NCI-H345 treated with DMSO at 0.1 percent for 48 hours (cell line): ENCODE measurements around the gene SLC38A1.
"Not testable (repeated sequence)": the region's sequence is repeated elsewhere in the genome, so short reads cannot be mapped to it uniquely, and the experiment has no call there.

ENCODE experiments used
- DNase-seq: peaks from one replicate; lab custom pipeline; 2025; ENCODE audit not compliant: unreplicated experiment; lab: John Stamatoyannopoulos, UW

SLC38A1 gene

DNA sequence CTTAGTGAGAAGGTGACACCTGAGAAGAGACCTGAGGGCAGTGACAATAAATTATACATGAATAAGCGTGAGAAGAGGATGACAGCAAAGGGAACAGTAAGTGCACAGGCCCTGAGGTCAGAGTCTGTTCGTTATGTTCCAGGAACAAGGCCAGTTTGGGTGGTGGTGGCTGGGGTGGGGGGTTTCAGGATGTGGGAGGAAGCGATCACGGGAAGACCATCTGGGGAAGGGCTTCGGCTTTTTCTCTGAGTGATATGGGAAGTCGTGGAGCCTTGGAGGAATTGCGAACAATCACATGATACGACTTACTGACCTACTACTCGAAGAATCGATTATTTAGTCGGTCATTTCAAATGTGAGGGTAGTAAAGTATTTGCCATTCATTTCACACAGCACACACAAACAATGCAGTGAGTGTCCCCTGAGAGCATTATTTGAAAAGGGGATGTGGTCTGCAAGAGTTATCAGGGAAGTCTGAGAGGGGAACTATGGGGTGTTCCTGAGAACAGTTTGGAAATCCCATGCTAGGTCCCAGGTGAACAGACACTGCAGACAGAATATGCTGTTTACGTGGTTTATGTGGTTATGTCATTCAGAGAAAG is 94.7 kb downstream of the SLC38A1 start:
- DNase-seq = no peak

DNA sequence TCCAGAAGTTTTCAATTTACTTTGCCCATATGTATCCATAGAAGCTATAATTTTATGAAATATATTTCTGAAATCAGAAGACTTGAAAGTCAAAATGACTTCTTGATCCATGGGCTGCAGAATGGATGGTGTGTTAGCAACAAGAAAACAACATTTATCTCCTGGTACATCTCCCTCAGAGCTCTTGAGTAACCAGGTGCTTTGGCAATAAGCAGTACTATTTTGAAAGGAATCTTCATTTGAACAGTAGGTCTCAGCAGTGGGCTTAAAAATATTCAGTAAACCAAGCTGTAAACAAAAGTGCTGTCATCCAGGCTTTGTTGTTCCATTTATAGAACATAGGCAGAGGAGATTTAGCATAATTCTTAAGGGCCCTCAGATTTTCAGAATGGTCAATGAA is 100.4 kb downstream of the SLC38A1 start:
- no peak for DNase-seq

DNA sequence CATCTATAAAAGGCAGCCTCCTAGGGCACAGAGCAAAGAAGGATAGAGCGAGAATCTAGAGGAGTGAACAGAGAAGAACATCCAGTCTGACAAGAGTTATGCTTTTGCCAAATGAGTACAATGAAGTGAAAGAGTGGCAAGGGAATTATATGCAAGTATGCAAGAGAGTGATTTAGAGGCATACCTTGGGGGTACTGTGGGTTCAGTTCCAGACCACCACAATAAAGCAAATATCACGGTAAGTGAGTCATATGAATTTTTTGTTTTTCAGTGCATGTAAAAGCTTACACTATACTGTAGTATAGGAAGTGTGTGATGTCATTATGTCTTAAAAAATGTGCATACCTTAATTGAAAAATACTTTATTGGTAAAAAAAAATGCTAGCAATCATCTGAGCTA is 101.4 kb downstream of the SLC38A1 start:
- DNase-seq = no peak

DNA sequence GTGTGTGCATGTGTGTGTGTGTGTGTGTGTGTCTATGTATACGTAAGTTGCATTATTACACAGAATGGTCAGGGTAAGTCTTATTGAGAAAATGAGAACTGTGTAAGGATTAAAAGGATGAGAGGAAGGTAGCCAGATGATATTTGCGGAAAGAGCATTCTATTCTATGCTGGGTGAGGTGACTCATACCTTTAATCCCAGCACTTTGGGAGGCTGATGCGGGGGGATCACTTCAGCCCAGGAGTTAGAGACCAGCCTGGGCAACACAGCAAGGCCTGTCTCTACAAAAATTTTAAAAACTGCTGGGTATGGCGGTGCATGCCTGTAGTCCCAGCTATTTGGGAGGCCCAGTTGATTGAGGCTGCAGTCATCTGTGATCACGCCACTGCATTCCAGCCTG is 103.7 kb downstream of the SLC38A1 start:
- no peak for DNase-seq

DNA sequence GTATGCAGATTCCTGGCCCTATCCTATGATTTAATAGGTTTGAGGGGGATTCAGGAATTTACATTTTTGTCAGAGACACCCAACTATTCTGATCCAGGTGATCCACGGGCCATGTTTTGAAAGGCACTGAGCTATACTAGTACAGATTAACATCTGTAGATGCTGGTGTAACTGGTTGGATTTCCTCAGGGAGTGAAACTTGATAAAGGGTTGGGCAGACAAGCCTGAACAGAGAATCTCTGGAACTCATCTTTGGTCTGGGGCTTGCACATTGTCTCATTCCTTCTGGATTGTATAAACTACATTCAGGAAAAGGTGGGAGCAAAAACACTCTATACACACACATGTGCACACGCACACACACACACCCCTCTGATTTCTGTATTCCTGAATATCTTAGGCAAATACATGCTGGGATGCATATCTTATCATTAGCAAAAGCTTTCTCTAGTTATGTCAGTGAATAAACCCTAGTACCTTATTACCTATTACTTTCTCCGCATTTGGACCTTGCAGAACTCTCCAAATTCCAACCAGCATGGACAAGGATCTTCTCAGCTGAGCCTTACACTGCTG is 104.6 kb downstream of the SLC38A1 start:
- no peak for DNase-seq

DNA sequence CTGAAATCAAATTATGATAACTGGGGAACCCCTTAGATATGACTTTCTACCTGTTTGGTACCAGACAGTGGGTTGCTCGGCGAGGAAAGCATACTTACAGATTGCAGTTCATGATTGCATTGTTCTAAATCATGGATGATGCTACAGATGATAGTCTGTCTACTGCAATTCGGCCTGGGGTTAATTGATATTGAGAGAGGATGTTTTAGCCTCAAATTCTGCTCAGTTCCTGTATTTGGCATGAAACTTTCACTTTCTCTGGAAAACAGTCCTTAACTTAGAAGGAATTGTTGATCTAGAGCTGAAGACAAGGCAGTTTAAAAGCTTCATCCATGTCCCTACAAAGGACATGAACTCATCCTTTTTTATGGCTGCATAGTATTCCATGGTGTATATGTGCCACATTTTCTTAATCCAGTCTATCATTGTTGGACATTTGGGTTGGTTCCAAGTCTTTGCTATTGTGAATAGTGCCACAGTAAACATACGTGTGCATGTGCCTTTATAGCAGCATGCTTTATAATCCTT is 106.2 kb downstream of the SLC38A1 start:
- DNase-seq = not testable (repeated sequence)

DNA sequence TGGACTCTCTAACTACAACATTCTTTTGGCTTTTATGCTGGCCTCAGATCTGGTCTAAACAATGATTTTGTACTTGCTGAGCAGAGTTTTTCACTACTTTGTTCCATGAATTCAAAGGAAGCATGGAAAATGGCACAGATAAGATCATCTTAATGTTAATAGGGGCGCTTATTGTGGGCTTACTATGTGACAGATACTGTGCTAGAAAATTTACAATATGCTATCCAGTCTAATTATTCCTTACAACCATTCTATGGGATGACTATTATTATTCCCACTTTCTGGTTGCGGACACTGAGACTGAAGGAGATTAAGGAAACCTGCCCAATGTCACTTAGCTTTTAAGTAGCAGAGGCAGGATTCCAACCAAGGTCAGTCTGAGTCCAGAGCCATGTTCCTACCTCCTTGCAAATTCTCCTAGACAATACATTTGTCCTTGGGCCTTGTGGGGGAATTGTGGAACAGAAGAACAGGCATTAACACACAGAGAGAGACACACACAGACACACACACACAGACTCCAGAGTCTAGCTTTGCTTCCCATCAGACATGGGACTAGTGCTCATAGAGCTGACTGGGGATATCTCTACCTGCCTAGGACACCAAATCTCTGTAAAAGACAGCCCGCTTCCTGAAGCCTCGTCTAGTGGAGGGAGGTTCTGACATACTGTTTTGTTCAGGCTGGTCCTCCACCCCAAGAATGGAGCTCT is 107.7 kb downstream of the SLC38A1 start:
- no peak for DNase-seq

DNA sequence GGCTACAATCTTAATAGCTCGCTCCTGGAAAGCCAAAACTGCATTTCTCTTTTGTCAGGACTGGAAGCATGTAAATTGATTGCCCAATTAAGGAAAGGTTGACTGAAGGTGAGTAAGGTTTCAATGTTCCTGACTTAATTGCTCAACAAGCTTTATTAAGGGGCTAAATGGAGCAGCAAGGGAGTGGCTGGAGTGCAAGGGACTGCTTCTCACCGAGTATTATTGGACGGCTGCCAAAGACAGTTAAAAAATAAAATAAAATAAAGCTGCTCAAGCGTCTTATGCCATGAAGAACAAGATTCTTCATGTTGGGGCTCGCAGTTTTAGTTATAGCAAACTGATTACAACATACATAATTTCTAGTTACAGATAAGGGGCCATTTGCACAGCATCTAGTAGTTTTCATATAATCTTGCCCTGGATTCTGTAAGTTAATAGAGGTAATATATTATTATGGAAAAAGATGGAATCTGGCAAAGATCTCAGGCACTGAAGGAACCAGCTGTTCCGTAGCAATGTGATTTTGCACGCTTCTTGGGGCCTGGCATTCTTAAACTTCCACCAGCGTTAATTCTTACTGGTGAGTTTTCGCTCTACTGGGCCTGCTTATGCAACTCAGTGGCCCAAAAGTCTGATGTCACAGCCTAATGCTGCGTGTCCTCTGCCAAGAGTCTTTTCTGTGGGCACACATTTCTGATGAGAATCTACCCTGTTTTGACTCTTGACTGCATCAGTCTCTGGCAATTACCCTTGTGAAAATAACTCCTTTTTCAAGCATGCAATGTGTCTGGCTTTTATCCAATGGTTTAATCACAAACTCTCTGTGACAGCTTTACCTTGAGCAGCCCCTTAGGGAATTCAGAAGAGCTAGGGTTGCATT is 108.5 kb downstream of the SLC38A1 start:
- no peak for DNase-seq

DNA sequence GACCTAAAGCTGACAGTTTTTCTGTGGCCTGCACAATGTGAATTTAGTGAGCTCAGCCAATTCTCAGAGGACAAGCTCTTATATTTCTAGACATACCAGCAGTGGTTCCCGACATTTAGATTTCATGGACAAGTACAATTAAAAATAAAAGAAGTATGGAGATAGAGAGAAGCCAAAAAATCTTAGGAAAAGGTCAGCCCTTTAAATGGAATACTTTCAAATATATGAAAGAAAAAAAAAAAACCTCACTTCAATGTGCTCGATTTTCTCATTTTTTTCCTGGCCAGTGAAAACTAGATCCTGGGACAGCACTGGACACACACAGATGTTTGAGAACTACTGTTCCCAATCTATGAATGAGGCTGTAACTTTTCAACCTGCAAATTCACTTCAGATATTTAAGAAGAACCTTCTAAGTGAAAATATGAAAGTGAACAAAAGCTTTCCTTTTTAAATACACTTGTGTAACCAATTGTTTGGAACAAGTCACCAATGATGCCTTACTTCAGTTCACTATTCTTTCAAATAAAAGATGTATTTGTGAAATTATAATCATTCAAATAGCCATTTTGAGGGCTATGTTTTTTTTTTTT is 109.4 kb downstream of the SLC38A1 start:
- DNase-seq = no peak

DNA sequence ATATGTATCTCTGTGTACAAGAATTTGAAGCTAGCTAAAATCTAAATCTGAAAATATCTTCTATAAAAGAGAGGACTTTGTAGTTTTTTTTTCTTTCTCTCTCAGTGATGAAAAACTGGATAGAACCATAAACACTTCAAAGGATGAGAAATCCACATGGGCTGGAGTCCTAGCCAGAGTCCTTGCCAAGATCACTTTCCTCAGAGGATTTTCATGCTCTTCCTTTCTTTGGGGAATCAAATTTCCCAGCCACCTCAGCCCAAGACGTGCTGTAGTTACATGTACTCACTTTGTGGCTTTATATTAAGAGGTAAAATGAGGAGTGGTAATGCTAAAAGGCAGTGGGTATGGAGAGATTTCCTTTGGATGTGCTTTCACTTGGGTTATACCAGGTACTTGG is 110.3 kb downstream of the SLC38A1 start:
- DNase-seq = no peak

DNA sequence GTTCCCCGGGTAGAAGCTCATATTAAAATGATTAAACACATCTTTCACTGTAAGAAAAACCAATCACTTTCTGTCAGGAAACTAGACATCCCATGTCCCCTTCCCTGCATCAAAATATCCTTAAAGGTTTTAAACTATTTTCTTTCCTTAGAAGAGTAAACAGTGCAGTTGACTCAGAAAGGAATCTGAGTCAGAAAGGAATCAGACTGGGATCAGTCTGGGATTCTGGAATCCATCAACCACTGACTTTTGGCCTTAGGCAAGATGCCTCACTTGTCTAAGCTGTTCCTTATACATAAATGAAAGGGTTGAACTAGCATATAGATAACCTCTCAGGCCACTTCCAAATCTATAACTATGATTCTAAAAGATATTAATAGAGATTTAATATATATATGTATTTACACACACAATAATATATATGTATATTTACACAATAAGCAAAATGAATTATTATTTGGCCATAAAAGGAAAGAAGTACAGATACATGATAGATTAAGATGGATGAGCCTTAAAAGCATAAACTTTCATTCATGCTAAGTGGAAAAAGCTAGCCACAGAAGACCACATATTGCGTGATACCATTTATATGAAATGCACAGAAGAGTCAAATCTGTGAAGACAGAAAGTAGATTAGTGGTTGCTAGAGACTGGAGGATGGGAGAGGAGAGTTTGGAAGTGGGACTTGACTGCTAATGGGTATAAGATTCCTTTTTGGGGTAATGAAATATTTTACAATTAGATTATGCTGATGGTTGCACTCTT is 114.4 kb downstream of the SLC38A1 start:
- DNase-seq = no peak

DNA sequence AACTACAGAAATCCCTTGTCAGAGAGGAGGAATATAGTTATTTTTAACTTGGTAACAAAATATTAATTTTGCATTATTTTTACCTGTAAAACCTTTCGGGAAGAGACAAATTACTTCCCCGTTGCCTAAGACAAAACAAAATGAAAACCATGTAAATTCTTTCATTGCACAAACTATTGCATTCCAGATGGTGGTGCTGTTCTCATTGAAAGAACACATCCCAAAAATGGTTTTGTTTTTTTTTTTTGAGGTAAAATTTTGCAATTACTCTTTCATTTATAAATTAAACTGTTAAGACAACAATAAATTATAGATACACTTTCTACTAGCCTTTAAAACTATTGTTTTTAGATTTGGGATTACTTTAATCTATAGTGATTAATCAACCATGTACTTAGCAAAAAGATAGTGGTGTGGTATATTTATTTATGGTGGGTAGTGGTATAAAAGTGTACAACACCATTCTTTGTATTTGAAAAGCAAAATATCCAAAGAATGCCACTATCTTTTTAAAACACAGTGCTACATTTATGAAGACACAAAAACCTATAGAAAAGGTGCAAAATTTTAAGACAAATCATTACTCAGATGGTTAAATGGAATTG is 115.5 kb downstream of the SLC38A1 start:
- no peak for DNase-seq

DNA sequence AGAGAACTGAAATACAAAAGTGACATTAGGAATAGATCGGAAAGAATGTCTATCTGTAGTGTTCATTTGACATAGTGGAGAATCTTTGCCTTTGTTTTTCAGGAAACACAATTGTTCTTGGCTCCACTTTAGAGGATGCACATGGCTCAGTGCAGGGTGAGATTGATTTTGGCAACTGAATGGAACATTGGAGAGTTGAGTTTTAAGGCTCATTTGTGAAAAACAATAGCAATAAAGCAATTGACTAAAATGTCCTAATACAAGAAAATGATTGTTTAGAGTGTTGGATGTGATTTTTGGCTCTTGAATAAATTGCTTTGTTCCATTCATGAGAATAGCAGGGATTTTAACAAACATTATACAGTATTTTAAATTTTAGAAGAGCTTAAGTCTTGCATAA is 116.4 kb downstream of the SLC38A1 start:
- no peak for DNase-seq

DNA sequence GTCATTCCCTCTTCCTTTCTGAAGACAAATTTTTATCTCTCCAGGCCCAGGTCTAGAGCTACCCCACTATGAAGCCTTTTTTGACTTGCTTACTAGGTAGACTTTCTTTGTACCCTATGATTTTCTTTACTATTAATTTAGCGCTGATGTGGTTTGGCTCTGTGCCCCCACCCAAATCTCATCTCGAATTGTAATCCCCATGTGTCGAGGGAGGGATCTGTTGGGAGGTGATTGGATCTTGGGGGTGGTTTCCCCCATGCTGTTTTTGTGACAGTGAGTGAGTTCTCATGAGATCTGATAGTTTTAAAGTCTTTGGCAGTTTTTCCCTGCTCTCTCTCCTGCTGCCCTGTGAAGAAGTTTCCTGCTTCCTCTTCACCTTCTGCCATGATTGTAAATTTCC is 118.1 kb downstream of the SLC38A1 start:
- no peak for DNase-seq

DNA sequence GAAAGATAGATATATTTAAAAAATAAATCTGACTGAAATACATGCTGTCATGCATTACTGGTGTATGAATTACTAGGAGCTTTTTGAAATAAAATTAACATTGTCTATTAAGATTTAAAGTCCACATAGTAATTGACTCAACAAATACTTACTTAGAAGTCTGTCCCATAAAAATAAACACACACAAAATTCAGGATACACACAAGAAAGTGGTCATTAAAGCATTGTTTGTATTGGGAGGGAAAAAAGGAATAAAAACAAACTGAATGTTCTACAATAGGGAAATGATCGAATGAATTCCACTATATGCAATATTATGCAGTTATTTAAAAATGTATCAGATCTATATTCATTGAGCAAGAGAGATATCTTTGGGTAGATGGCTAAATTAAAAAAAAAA is 118.9 kb downstream of the SLC38A1 start:
- DNase-seq = no peak

DNA sequence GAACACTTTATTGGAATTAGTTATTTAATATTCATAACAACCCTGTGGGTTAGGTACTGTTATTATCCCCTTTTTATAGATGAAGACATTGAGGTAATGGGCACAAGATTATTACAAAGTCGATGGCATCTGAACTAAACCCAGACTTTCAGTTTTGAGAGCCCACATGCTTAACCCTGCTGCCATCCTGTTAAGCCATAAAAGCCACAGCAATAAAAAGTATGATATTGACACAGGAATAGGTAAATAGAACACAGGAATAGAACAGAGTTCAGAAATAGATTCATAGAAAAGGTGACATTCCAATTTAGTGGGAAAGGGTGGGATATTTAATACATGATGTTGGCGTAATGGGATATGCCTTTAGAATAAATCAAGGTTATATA is 119.8 kb downstream of the SLC38A1 start:
- DNase-seq = no peak

DNA sequence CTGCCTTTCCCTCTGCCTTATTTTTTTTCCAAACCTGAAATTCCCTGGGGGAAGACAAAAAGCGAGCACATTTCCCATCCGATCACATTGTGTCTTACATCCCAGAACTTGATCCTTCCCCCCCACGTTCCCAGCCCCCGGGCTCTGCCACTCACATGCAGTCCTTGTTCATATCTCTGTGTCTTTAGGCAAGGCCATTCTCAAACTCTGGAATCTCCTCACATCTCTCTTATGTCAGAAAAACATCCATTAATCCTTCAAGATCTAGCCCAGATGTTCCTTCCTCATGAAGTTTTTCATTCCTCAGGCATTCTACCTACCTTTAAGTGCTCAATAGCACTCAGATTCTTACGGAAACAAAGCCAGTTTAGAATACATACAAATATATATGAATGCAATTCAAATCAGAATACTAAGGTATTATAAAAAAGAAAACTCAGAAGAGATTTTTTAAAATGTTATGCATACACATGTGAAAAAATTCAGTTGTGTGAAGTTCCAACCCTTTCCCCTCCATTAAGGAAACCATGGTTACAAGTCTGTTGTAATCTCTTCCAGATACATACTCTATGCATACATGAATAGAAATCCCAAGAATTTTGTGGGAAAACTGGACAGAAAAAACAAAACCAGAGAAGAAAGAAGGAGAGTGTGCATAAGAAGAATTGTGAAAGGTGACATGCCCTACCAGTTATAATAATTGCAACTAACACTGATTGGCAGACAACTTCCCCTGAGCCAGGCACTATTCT is 120.3 kb downstream of the SLC38A1 start:
- DNase-seq = no peak

DNA sequence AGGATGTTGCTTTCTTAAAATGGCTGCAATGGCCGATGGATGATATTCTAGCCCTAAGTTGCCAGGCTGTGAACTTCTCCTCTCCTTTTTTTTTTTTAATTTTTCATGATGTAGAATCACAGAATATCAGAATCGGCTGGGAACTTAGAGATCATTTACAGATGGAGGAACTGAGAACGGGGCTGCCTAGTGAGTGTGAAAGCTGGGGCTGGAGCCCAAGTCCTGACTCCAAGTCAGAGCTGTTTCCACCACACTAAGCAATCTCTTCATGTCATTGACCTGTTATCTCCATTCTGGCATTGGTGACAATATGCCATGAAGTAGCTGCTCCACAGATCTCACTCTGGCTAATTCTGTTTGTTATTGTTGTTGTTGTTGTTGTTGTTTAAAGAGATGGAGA is 121.7 kb downstream of the SLC38A1 start:
- DNase-seq = no peak

DNA sequence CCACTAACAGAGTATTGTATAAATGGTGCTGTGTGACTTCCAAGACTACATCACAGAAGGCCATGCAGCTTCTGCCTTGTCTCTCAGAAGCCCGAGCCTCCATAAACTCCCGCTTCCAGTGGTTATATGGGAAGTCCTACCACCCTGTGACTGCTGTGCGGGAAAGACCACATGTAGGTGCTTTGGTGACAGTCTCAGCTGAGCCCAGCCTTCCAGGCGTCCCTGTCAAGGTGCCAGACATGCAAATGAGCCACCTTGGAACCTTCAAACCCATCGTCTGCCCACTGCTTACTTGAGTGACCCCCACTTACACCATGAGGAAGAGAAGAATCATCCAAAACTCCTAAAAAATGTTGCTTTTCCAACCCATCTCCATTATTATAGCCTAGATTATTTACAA is 123.0 kb downstream of the SLC38A1 start:
- no peak for DNase-seq
